ENCODE data around the gene ATOSA. TPM values are rescaled to one million over a fixed set of nuclear protein-coding genes. Genes with fewer than 3 reads are reported as not detected.

ATOSA gene
- total and polyA plus RNA-seq, 12 donors, result 8.7 to 98.1 (median 30.3) TPM

DNA sequence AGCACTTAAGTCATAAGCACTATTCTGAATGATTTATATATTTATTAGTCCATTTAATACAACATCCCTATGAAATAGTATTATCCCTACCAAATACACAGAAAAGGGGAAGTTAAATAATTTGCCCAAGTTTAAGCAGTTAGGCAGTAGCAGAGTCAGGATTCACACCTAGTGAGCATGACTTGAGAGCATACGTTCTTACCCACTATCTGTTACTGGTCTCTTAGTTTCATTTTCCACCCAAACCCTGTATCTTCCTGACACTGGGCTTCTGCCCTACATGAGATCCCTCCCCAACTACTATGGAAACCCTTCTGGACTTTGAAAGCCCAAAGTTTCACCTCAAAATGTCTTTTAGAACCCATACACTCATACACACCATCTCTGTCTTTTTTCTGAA lies 4.4 kb upstream of the ATOSA start:
- TF ChIP-seq, protein P1, sequence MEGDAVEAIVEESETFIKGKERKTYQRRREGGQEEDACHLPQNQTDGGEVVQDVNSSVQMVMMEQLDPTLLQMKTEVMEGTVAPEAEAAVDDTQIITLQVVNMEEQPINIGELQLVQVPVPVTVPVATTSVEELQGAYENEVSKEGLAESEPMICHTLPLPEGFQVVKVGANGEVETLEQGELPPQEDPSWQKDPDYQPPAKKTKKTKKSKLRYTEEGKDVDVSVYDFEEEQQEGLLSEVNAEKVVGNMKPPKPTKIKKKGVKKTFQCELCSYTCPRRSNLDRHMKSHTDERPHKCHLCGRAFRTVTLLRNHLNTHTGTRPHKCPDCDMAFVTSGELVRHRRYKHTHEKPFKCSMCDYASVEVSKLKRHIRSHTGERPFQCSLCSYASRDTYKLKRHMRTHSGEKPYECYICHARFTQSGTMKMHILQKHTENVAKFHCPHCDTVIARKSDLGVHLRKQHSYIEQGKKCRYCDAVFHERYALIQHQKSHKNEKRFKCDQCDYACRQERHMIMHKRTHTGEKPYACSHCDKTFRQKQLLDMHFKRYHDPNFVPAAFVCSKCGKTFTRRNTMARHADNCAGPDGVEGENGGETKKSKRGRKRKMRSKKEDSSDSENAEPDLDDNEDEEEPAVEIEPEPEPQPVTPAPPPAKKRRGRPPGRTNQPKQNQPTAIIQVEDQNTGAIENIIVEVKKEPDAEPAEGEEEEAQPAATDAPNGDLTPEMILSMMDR (IDR thresholded peaks at IDR 0.05), result no peak
- DNase-seq (no peak), ATAC-seq (no peak)
- H3K27me3 ChIP-seq, result no peaks in the 10 kb centered on the region
- no peak overlapping the region for H3K4me3 ChIP-seq
- H3K9me3 ChIP-seq, result no peaks in the 10 kb centered on the region
- WGBS, 2 donors, result 58 to 68% methylated on average over 1 of the region's 1 CpG
- peak overlapping the region in 1 of 10 donors; percentile 32 for H3K27ac ChIP-seq
- H3K36me3 ChIP-seq, result no peaks in the 10 kb centered on the region
- peaks cover 0 to 14% (median 10%) of the 10 kb centered on the region in 9 donors for H3K4me1 ChIP-seq
- intact Hi-C loops (cut with DNase I), result loop anchor here in 3 of 10 donors (5.0 to 10.0 kb wide), 2 partner anchors 49 to 51 kb away; no protein-coding TSS in a partner anchor

GRCh38 chr15:52682781-52683180 lies 3.6 kb upstream of the ATOSA start:
- no peaks in the 10 kb centered on the region for H3K9me3 ChIP-seq
- H3K36me3 ChIP-seq, result no peaks in the 10 kb centered on the region
- H3K4me3 ChIP-seq, result no peak overlapping the region
- H3K4me1 ChIP-seq, result peaks cover 0 to 16% (median 12%) of the 10 kb centered on the region in 9 donors
- no peak overlapping the region for H3K27ac ChIP-seq
- no peak for DNase-seq
- TF ChIP-seq, protein P1 (IDR thresholded peaks at IDR 0.05), result no peak
- intact Hi-C loops (cut with DNase I), result loop anchor here in 3 of 10 donors (5.0 to 10.0 kb wide), 2 partner anchors 50 to 52 kb away; no protein-coding TSS in a partner anchor
- no peaks in the 10 kb centered on the region for H3K27me3 ChIP-seq
- ATAC-seq, result no peak
- 83 to 89% methylated on average over 3 of the region's 3 CpGs for WGBS, 2 donors

DNA sequence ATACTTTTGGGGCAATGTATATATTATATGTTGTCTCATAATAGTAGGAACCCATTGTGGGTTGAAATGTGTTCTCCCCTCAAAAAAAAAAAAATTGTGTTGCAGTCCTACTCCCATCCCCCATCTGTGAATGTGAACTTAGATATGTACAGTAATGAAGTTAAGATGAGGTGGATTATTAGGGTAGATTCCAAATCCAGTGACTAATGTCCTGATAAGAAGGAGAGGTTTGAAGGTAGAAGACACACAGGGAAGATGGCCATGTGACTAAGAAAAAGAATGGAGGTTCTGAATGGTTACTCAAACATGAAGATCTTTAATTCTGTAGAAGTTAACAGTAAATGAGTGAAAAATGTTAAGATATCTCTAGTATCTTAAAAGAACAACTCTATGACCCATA lies 3.0 kb upstream of the ATOSA start:
- no peak for DNase-seq
- Histone ChIP-seq H3K4me1 (peaks cover 0 to 22% (median 18%) of the 10 kb centered on the region in 9 donors), H3K36me3 (peaks cover 0 to 4% (median 0%) of the 10 kb centered on the region in 9 donors), H3K4me3 (no peak overlapping the region), H3K9me3 (no peaks in the 10 kb centered on the region), H3K27ac (no peak overlapping the region), H3K27me3 (no peaks in the 10 kb centered on the region)
- TF ChIP-seq, protein P1 (IDR thresholded peaks at IDR 0.05), result no peak
- intact Hi-C loops (cut with DNase I), result loop anchor here in 3 of 10 donors (5.0 to 10.0 kb wide), 2 partner anchors 50 to 53 kb away; no protein-coding TSS in a partner anchor
- no peak for ATAC-seq

- intact Hi-C loops (cut with DNase I), result loop anchor here in 3 of 10 donors (5.0 to 10.0 kb wide), 2 partner anchors 51 to 53 kb away; no protein-coding TSS in a partner anchor
- Histone ChIP-seq H3K4me3 (no peak overlapping the region), H3K27ac (peak overlapping the region in 1 of 10 donors; percentile 97), H3K9me3 (no peaks in the 10 kb centered on the region), H3K4me1 (peaks cover 0 to 30% (median 25%) of the 10 kb centered on the region in 9 donors), H3K36me3 (peaks cover 0 to 12% (median 0%) of the 10 kb centered on the region in 9 donors), H3K27me3 (no peaks in the 10 kb centered on the region)
- 94 to 95% methylated on average over 3 of the region's 3 CpGs for WGBS, 2 donors
- DNase-seq (no peak), ATAC-seq (no peak)
- TF ChIP-seq, protein P1 (IDR thresholded peaks at IDR 0.05), result no peak
Measured at GRCh38 chr15:52681441-52681840, 2.3 kb upstream of the ATOSA start.
